Endothelial cell of umbilical vein (primary cell): Measurements from ENCODE around the gene PHF3. TPM values are rescaled to one million over a fixed set of nuclear protein-coding genes. Genes with fewer than 3 reads are reported as not detected.

Experiments used
- BruUV-seq: library from RNA; stranded (reverse); fragments of 400-500 nt; replicated peaks from 2 replicates; lab custom pipeline; 2021; lab: Mats Ljungman, UMichigan
- CTCF ChIA-PET: fragments of 300-600, 350-600 bp; sonication (Branson Sonifier 250); formaldehyde crosslinking; loops from one replicate; lab custom pipeline; 2021; ENCODE audit warnings: antibody characterized with exemption, inconsistent platforms; lab: Charles Lee
- POLR2A ChIA-PET: fragments of 300-600, 350-600 bp; sonication (Branson Sonifier 250); formaldehyde crosslinking; loops from one replicate; lab custom pipeline; 2021; ENCODE audit warnings: antibody characterized with exemption, inconsistent platforms; lab: Charles Lee
- DNase-seq: peaks from one replicate; pipeline ENCODE4 v3.0.0-alpha.2; 2011; ENCODE audit warnings: low read depth, low spot score
- FAIRE-seq: peaks from 2 replicates; lab custom pipeline; 2011; peaks lifted over from hg19 to GRCh38; lab: Jason Lieb, UNC
- H2AFZ ChIP-seq: 2 replicates; pipeline ENCODE4 v1.6.0; 2012; ENCODE audit warnings: low read depth, low read length, control low read depth, inconsistent platforms
- H3K27ac ChIP-seq: 2 replicates; pipeline ENCODE4 v1.5.1; 2011; ENCODE audit warnings: low read depth, mild to moderate bottlenecking, control low read depth, low read length, moderate library complexity; ENCODE audit not compliant: insufficient read depth
- H3K27me3 ChIP-seq, 2 experiments: 2 replicates each; pipeline versions ENCODE4 v1.6.0 to v1.6.1; 2011; ENCODE audit warnings: low read length in 2 of 2, mixed read lengths in 1 of 2; ENCODE audit not compliant: control insufficient read depth in 2 of 2, insufficient read depth in 2 of 2
- H3K36me3 ChIP-seq, 2 experiments: 2 replicates in 1 of 2; 3 replicates in 1 of 2; pipeline ENCODE4 v1.5.1; 2011; ENCODE audit warnings: low read length in 2 of 2, mild to moderate bottlenecking in 1 of 2, moderate library complexity in 1 of 2; ENCODE audit not compliant: control insufficient read depth in 2 of 2, insufficient read depth in 2 of 2; ENCODE audit errors: extremely low read depth in 1 of 2
- H3K4me1 ChIP-seq: 3 replicates; pipeline ENCODE4 v1.5.1; 2011; ENCODE audit warnings: mild to moderate bottlenecking, low read length; ENCODE audit not compliant: control insufficient read depth, insufficient read depth; ENCODE audit errors: extremely low read depth
- H3K4me2 ChIP-seq: 2 replicates; pipeline ENCODE4 v1.6.1; 2011; ENCODE audit warnings: low read length, control low read depth, mixed read lengths; ENCODE audit not compliant: insufficient read depth
- H3K4me3 ChIP-seq, 3 experiments: fragments of 200-600 bp in 1 of 3; sonication (generic), shearing (Covaris generic) in 1 of 3; replicated peaks in 1 of 3; 2 replicates each; pipeline ENCODE4 v1.5.1; 2011 to 2016; ENCODE audit warnings: control low read depth in 3 of 3, low read length in 3 of 3, mild to moderate bottlenecking in 2 of 3, inconsistent platforms in 1 of 3, low read depth in 1 of 3, moderate library complexity in 1 of 3; ENCODE audit not compliant: insufficient read depth in 1 of 3
- H3K79me2 ChIP-seq: 2 replicates; pipeline ENCODE4 v1.6.0; 2012; ENCODE audit warnings: low read length, inconsistent platforms; ENCODE audit not compliant: control insufficient read depth, insufficient read depth
- H3K9ac ChIP-seq: replicated peaks from 2 replicates; pipeline ENCODE3; 2011; ENCODE audit warnings: low read length, control low read depth; ENCODE audit not compliant: insufficient read depth; ENCODE audit errors: extremely low read depth
- H3K9me1 ChIP-seq: replicated peaks from 3 replicates; pipeline ENCODE4 v1.6.0; 2011; ENCODE audit warnings: mild to moderate bottlenecking, low read length; ENCODE audit not compliant: control insufficient read depth, insufficient read depth; ENCODE audit errors: extremely low read depth
- H3K9me3 ChIP-seq: replicated peaks from 2 replicates; pipeline ENCODE4 v1.5.1; 2012; ENCODE audit warnings: low read length, inconsistent platforms; ENCODE audit not compliant: control insufficient read depth, insufficient read depth
- H4K20me1 ChIP-seq: replicated peaks from 2 replicates; pipeline ENCODE3; 2011; ENCODE audit warnings: mild to moderate bottlenecking, low read length; ENCODE audit not compliant: control insufficient read depth, insufficient read depth; ENCODE audit errors: extremely low read depth
- EZH2 ChIP-seq: IDR thresholded peaks from 2 replicates; pipeline ENCODE4 v1.6.1; 2012; ENCODE audit warnings: borderline replicate concordance, low read depth, mild to moderate bottlenecking, moderate library complexity, low read length, inconsistent platforms; ENCODE audit not compliant: severe bottlenecking
- FOS ChIP-seq: IDR thresholded peaks from 2 replicates; pipeline ENCODE4 v1.6.1; 2011; ENCODE audit warnings: mild to moderate bottlenecking, low read length, moderate library complexity, borderline replicate concordance; ENCODE audit not compliant: insufficient read depth
- GATA2 ChIP-seq: IDR thresholded peaks from 2 replicates; pipeline ENCODE4 v1.7.0; 2011; ENCODE audit warnings: low read depth, mild to moderate bottlenecking, moderate library complexity, mixed read lengths, low read length; ENCODE audit not compliant: insufficient read length, insufficient read depth
- JUN ChIP-seq: IDR thresholded peaks from 2 replicates; pipeline ENCODE4 v1.6.1; 2011; ENCODE audit warnings: borderline replicate concordance, low read depth; ENCODE audit not compliant: insufficient read length, insufficient read depth
- MYC ChIP-seq: IDR thresholded peaks from one replicate; pipeline ENCODE4 v1.6.1; 2011; ENCODE audit warnings: mild to moderate bottlenecking, low read depth, low read length
- POLR2A ChIP-seq: IDR thresholded peaks from 2 replicates; pipeline ENCODE4 v1.6.1; 2012; ENCODE audit warnings: low read depth, mild to moderate bottlenecking, control low read depth, low read length
- POLR2AphosphoS5 ChIP-seq: IDR thresholded peaks from 2 replicates; pipeline ENCODE4 v1.6.1; 2012; ENCODE audit warnings: low read depth, mild to moderate bottlenecking, control low read depth, low read length, moderate library complexity; ENCODE audit not compliant: insufficient read depth
- dilution Hi-C: fragments of 300-500 bp; cut with MboI; formaldehyde crosslinking; loops from one replicate; pipeline ENCODE4 v1.15.0; 2019; ENCODE audit warnings: low sequenced_read_pairs; ENCODE audit not compliant: extremely low pct_ligation_motif_present
- intact Hi-C: fragments of 100-400 bp; cut with micrococcal nuclease; formaldehyde crosslinking; loops from one replicate; pipeline ENCODE4 v1.10.0; 2022
- polyA plus RNA-seq, 4 experiments: library from polyadenylated mRNA; depleted of rRNA in 3 of 4; stranded (reverse) in 3 of 4; unstranded in 1 of 4; fragments of >200 nt; gene quantifications; 2 replicates each; pipeline versions ENCODE4 v1.2.1 to v1.2.3, GENCODE V29; 2011 to 2012; ENCODE audit warnings: missing spikeins in 1 of 4
- total RNA-seq: library from RNA; stranded (reverse); gene quantifications from 2 replicates; pipeline ENCODE4 v1.2.3, GENCODE V29; 2021
- TF ChIP-seq, protein P1 (sequence below): IDR thresholded peaks from 2 replicates; pipeline ENCODE4 v1.6.1; 2011; ENCODE audit not compliant: insufficient read depth, insufficient read length
- TF ChIP-seq, protein P2 (sequence below), 2 donors: IDR thresholded peaks; 1 replicate in 1 of 2; 2 replicates in 1 of 2; pipeline ENCODE4 v1.5.1; 2011; ENCODE audit warnings: low read length in 2 of 2, mild to moderate bottlenecking in 2 of 2, moderate library complexity in 2 of 2, control low read depth in 1 of 2, inconsistent platforms in 1 of 2, low read depth in 1 of 2; ENCODE audit not compliant: insufficient read depth in 1 of 2; ENCODE audit errors: extremely low read depth in 1 of 2

Gene PHF3
- total and polyA plus RNA-seq, 2 donors (not counting 3 experiments of a cell fraction or from before 2014, with no cell fraction given) = 4.6 to 29.6 TPM

DNA sequence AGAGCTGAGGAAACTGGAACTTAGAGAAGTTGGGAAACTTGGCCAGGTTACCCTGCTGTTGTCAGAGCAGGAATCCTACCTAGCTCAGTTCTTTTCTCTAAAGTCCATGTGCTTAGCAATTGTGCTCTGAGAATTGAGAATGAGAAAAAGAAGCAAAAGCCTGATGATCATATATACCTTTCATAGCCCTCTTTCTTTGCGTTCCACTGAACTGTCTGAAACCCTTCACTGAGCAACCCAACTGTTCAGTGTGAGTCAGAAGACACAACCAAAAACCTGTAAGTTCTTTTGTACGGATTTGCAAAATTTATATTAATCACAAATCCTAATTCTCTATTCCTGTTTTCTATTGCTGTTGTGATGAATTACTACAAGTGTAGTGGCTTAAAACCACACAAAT lies 80.6 kb downstream of the PHF3 start:
- Histone ChIP-seq H3K36me3 (peaks cover 11% of the 10 kb centered on the region in 2 experiments), H3K79me2 (no peaks in the 10 kb centered on the region), H3K27ac (no peak overlapping the region), H3K9me1 (no peaks in the 10 kb centered on the region), H3K27me3 (no peaks in the 10 kb centered on the region), H3K9ac (no peak overlapping the region), H3K4me3 (no peak overlapping the region), H3K4me2 (no peak overlapping the region), H4K20me1 (no peaks in the 10 kb centered on the region), H2AFZ (no peak overlapping the region), H3K4me1 (no peaks in the 10 kb centered on the region), H3K9me3 (no peaks in the 10 kb centered on the region)
- dilution Hi-C loops (no loop called here), intact Hi-C loops (no loop called here)
- TF ChIP-seq EZH2 = no peak
- TF ChIP-seq FOS = no peak
- TF ChIP-seq GATA2 = no peak
- ChIA-PET CTCF (interaction anchor here (1.5 kb wide), 1 partner anchor 118 kb away, joined by 3 read pairs; no protein-coding TSS in a partner anchor), POLR2A (no interaction called here)
- no peak for FAIRE-seq
- BruUV-seq = no TSS peak
- no peak for DNase-seq

DNA sequence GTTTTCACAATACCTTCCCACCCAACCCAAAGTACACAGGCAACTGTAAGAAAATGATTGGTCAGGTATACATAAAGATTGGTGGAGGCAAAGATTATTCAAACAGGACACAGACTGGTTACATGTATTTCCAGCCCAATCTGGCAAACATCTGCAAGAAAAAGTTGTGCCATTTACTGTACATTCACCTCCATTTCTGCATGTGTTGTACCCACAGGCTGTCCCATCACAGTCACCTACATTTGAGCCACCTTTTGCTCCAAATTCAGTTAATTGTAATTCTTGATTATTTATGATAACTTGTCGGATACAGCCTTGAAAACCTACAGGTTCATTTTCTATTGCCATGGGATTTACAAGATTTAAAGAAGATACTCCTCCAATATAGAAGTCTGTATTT lies 85.6 kb downstream of the PHF3 start:
- DNase-seq (no peak), FAIRE-seq (no peak)
- H3K4me2 ChIP-seq = no peak overlapping the region
- H3K4me1 ChIP-seq = no peaks in the 10 kb centered on the region
- CTCF ChIA-PET = no interaction called here
- H3K36me3 ChIP-seq = no peaks in the 10 kb centered on the region
- TF ChIP-seq, protein P1, sequence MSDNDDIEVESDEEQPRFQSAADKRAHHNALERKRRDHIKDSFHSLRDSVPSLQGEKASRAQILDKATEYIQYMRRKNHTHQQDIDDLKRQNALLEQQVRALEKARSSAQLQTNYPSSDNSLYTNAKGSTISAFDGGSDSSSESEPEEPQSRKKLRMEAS = no peak
- no peak for TF ChIP-seq FOS
- TF ChIP-seq, protein P2, sequence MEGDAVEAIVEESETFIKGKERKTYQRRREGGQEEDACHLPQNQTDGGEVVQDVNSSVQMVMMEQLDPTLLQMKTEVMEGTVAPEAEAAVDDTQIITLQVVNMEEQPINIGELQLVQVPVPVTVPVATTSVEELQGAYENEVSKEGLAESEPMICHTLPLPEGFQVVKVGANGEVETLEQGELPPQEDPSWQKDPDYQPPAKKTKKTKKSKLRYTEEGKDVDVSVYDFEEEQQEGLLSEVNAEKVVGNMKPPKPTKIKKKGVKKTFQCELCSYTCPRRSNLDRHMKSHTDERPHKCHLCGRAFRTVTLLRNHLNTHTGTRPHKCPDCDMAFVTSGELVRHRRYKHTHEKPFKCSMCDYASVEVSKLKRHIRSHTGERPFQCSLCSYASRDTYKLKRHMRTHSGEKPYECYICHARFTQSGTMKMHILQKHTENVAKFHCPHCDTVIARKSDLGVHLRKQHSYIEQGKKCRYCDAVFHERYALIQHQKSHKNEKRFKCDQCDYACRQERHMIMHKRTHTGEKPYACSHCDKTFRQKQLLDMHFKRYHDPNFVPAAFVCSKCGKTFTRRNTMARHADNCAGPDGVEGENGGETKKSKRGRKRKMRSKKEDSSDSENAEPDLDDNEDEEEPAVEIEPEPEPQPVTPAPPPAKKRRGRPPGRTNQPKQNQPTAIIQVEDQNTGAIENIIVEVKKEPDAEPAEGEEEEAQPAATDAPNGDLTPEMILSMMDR (IDR thresholded peaks at IDR 0.05; ENCODE audit: extremely low read depth in 1 of 2, insufficient read depth in 1 of 2, low read depth in 1 of 2, low read length in 2 of 2) = no peak
- TF ChIP-seq JUN = no peak
- TF ChIP-seq POLR2A = no peak
- TF ChIP-seq EZH2 = no peak
- TF ChIP-seq MYC = no peak
- no peak for TF ChIP-seq GATA2
- TF ChIP-seq POLR2AphosphoS5 = no peak
- H4K20me1 ChIP-seq = no peaks in the 10 kb centered on the region
- H3K79me2 ChIP-seq = no peaks in the 10 kb centered on the region
- no peak overlapping the region for H3K4me3 ChIP-seq
- H3K9ac ChIP-seq = no peak overlapping the region
- no peak overlapping the region for H3K27ac ChIP-seq
- POLR2A ChIA-PET = no interaction called here
- no peaks in the 10 kb centered on the region for H3K9me3 ChIP-seq
- dilution Hi-C loops (no loop called here), intact Hi-C loops (no loop called here)
- no peaks in the 10 kb centered on the region for H3K9me1 ChIP-seq
- H3K27me3 ChIP-seq = no peaks in the 10 kb centered on the region
- H2AFZ ChIP-seq = no peak overlapping the region
- BruUV-seq = no TSS peak
